Hepatocyte (in vitro differentiated cells): ENCODE measurements around the gene LPP.

ENCODE experiments used
- CTCF ChIP-seq: fragments of 200-600 bp; sonication (generic); IDR thresholded peaks from 2 replicates; pipeline ENCODE4 v1.5.1; 2016; ENCODE audit warnings: antibody characterized with exemption, mild to moderate bottlenecking; ENCODE audit not compliant: poor library complexity
- EZH2 ChIP-seq: fragments of 200-600 bp; sonication (generic); IDR thresholded peaks from 2 replicates; pipeline ENCODE4 v1.6.1; 2016; ENCODE audit warnings: antibody characterized with exemption, mild to moderate bottlenecking, borderline replicate concordance
- EZH2phosphoT487 ChIP-seq: fragments of 200-600 bp; sonication (generic); IDR thresholded peaks from one replicate; pipeline ENCODE4 v1.6.1; 2018; ENCODE audit warnings: antibody characterized with exemption, mild to moderate bottlenecking, low read depth, moderate library complexity; ENCODE audit not compliant: unreplicated experiment, severe bottlenecking

- TF ChIP-seq CTCF = no peak
- TF ChIP-seq EZH2 = no peak
- no peak for TF ChIP-seq EZH2phosphoT487
Measured at GRCh38 chr3:188298585-188298984, 144.6 kb downstream of the LPP start.
